CD4-positive, alpha-beta T cell treated with Interferon gamma for 1 hour (primary cell): ENCODE results near the gene TBC1D22A.

ENCODE experiments used
- DNase-seq: peaks from one replicate; pipeline ENCODE4 v3.0.0-alpha.2; 2020

Gene TBC1D22A

GRCh38 chr22:46795845-46796565 is 33.6 kb downstream of the TBC1D22A start:
- DNase-seq: no peak

GRCh38 chr22:46796566-46797195 is 34.2 kb downstream of the TBC1D22A start:
- DNase-seq: no peak

GRCh38 chr22:46797355-46797754 is 34.9 kb downstream of the TBC1D22A start:
- no peak for DNase-seq

GRCh38 chr22:46798041-46798365 is 35.6 kb downstream of the TBC1D22A start:
- no peak for DNase-seq

- peak; percentile 66 for DNase-seq
Measured at GRCh38 chr22:46798366-46799350, 36.2 kb downstream of the TBC1D22A start.

GRCh38 chr22:46799626-46800025 is 37.2 kb downstream of the TBC1D22A start:
- DNase-seq: no peak

GRCh38 chr22:46800102-46800857 is 37.8 kb downstream of the TBC1D22A start:
- DNase-seq: no peak

GRCh38 chr22:46801331-46801811 is 38.9 kb downstream of the TBC1D22A start:
- no peak for DNase-seq

- no peak for DNase-seq
Measured at GRCh38 chr22:46801826-46802607, 39.6 kb downstream of the TBC1D22A start.

- no peak for DNase-seq
Measured at GRCh38 chr22:46802608-46803027, 40.2 kb downstream of the TBC1D22A start.

- DNase-seq: peak; percentile 73
Measured at GRCh38 chr22:46803031-46803880, 40.8 kb downstream of the TBC1D22A start.

GRCh38 chr22:46803936-46804335 is 41.5 kb downstream of the TBC1D22A start:
- no peak for DNase-seq

- no peak for DNase-seq
Measured at GRCh38 chr22:46806794-46807193, 44.3 kb downstream of the TBC1D22A start.

GRCh38 chr22:46807458-46807857 is 45.0 kb downstream of the TBC1D22A start:
- no peak for DNase-seq

GRCh38 chr22:46809153-46809885 is 46.9 kb downstream of the TBC1D22A start:
- no peak for DNase-seq

GRCh38 chr22:46810856-46811786 is 48.7 kb downstream of the TBC1D22A start:
- DNase-seq: no peak

- no peak for DNase-seq
Measured at GRCh38 chr22:46812034-46812605, 49.7 kb downstream of the TBC1D22A start.

GRCh38 chr22:46812788-46813187 is 50.3 kb downstream of the TBC1D22A start:
- DNase-seq: no peak
